Measurements from ENCODE around the gene ADAT3.
"Not testable (repeated sequence)": the region's sequence is repeated elsewhere in the genome, so short reads cannot be mapped to it uniquely, and the experiment has no call there.

Gene ADAT3

DNA sequence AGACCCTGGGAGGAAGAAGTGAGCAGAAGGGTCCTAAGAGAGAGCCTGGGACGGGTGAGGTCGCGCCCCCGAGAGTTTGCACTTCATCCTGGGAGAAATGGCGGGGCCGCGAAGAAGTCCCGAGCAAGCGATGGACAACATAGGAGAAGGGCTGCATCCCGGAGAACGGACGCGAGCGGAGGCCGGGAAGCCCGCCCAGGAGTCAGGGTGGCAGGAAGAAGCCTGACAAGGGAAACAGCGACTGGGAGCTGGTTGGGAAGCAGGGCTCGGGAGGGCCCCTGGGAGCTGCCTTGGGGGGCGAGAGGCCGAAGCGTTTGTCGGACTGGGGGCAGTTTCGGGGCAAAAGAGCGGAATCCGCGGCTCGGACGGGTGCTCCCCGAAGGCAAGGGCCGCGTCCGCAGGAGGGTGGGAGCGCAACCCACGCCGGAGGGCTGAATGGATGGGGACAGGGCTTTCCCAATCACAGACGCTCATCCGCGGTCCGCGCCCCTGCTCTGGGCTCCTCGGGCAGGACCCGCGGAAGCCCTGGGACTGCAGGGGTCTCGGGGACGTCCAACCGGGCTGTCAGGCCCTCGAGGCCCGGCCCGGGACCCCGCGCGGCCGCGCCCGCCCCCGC lies 20.4 kb upstream of the ADAT3 start:
- TF ChIP-seq, protein P1, sequence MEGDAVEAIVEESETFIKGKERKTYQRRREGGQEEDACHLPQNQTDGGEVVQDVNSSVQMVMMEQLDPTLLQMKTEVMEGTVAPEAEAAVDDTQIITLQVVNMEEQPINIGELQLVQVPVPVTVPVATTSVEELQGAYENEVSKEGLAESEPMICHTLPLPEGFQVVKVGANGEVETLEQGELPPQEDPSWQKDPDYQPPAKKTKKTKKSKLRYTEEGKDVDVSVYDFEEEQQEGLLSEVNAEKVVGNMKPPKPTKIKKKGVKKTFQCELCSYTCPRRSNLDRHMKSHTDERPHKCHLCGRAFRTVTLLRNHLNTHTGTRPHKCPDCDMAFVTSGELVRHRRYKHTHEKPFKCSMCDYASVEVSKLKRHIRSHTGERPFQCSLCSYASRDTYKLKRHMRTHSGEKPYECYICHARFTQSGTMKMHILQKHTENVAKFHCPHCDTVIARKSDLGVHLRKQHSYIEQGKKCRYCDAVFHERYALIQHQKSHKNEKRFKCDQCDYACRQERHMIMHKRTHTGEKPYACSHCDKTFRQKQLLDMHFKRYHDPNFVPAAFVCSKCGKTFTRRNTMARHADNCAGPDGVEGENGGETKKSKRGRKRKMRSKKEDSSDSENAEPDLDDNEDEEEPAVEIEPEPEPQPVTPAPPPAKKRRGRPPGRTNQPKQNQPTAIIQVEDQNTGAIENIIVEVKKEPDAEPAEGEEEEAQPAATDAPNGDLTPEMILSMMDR (IDR thresholded peaks at IDR 0.05; ENCODE audit: extremely low read depth, insufficient read depth, missing control alignments), result no peak
- peak; percentile 49 for DNase-seq (ENCODE audit: low spot score)
- in situ Hi-C loops (cut with MboI; ENCODE audit: low pct_unique_long_range_greater_than_20kb, low sequenced_read_pairs, unreplicated experiment), result no loop called here

DNA sequence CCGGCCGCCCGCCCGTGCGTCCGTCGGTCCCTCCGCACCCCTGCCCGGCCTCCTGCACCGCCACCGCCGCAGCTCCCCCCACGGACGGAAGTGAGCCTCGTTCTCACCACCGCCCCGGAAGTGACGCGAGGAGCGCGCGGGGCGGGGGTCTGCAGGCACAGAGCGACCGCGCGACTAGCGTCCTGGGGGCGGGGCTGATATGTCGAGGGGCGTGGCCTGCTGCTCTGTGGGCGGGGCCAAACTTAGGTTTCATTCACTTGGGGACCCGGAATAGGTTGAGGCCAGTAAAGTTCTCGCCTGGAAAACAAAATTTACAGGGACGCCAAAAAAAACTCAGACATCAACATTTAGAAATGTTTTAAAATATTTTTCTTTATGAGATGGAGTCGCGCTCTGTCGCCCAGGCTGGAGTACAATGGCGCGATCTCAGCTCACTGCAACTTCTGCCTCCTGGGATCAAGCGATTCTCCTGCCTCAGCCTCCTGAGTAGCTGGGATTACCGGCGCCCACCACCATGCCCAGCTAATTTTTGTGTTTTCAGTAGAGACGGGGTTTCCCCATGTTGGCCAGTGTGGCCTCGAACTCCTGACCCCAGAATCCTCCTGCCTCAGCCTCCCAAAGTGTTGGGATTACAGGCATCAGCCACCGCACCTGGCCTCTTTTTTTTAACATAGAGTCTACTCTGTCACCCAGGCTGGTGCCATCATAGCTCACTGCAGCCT lies 19.6 kb upstream of the ADAT3 start, which contains the start of gene ABHD17A:
ABHD17A (minus strand) TSS at position 99 of the 722 bp plus-strand sequence. CDS start 3,930 bp downstream, outside the sequence.
- DNase-seq (ENCODE audit: low spot score), result peak; percentile 99
- in situ Hi-C loops (cut with MboI; ENCODE audit: low pct_unique_long_range_greater_than_20kb, low sequenced_read_pairs, unreplicated experiment), result not testable (repeated sequence)

DNA sequence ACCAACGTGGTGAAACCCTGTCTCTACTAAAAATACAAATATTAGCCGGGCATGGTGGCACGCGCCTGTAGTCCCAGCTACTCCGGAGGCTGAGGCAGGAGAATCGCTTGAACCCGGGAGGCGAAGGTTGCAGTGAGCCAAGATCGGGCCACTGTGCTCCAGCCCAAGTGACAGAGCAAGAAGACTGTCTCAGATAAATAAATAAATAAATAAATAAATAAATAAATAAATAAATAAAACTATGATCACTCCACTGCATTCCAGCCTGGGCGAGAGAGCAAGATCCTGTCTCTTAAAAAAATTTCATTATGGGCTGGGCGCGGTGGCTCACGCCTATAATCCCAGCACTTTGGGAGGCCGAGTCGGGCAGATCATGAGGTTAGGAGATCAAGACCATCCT lies 18.8 kb upstream of the ADAT3 start:
- DNase-seq (ENCODE audit: low spot score); in situ Hi-C loops (cut with MboI; ENCODE audit: low pct_unique_long_range_greater_than_20kb, low sequenced_read_pairs, unreplicated experiment): not testable (repeated sequence)

DNA sequence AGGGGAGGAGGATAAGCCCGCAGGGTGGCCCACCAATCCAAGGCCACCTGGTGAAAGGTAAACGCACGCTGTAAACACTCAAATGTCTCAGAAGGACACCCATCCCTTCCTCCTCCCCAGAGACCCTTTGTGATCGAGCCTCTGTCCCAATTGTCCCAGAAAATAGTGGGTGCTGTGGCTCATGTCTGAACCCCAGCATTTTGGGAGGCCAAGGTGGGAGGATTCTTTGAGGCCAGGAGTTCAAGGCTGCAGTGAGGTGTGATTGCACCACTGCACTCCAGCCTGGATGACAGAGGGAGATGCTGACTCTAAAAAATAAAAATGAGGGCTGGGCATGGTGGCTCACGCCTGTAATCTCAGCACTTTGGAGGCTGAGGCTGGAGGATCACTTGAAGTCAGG lies 16.8 kb upstream of the ADAT3 start:
- in situ Hi-C loops (cut with MboI; ENCODE audit: low pct_unique_long_range_greater_than_20kb, low sequenced_read_pairs, unreplicated experiment), result no loop called here
- DNase-seq (ENCODE audit: low spot score), result no peak
- TF ChIP-seq, protein P1 (IDR thresholded peaks at IDR 0.05; ENCODE audit: extremely low read depth, insufficient read depth, missing control alignments), result no peak

DNA sequence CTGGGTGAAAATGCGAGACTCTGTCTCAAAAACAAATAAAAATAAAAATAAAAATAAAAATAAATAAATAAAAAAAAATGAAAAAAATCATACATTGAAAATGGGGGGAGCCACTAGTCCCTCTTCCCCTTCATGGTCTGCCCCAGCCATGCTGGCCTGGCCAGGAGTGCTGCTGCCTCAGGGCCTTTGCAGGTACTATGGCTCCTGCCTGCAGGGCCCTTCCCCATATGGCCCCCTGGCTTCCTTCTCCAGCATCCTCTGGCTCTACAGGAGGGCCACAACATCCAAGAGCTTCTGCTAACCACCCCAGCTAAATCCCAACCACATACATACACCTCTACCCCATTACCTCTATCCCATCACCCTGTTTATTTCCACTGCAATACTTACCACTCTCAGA lies 15.3 kb upstream of the ADAT3 start:
- in situ Hi-C loops (cut with MboI; ENCODE audit: low pct_unique_long_range_greater_than_20kb, low sequenced_read_pairs, unreplicated experiment), result no loop called here
- TF ChIP-seq, protein P1 (IDR thresholded peaks at IDR 0.05; ENCODE audit: extremely low read depth, insufficient read depth, missing control alignments), result no peak
- no peak for DNase-seq (ENCODE audit: low spot score)

DNA sequence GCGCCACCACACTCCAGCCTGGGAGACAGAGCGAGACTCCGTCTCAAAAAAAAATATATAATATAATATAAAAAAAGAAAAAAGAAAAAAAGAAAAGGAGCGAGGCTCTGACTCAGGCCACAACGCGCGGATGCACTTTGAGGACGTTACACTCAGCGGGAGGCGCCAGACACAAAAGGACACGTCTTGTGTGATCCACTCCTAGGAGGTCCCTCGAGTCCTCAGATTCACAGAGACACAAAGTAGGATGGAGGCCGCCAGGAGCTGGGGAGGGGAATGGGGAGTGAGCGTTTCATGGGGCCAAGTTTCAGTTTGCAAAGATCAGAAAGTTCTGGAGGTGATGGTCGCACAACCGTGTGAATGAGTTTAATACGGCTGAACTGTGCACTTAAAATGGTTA lies 11.4 kb upstream of the ADAT3 start:
- TF ChIP-seq, protein P1 (IDR thresholded peaks at IDR 0.05; ENCODE audit: extremely low read depth, insufficient read depth, missing control alignments), result no peak
- in situ Hi-C loops (cut with MboI; ENCODE audit: low pct_unique_long_range_greater_than_20kb, low sequenced_read_pairs, unreplicated experiment), result no loop called here
- no peak for DNase-seq (ENCODE audit: low spot score)

DNA sequence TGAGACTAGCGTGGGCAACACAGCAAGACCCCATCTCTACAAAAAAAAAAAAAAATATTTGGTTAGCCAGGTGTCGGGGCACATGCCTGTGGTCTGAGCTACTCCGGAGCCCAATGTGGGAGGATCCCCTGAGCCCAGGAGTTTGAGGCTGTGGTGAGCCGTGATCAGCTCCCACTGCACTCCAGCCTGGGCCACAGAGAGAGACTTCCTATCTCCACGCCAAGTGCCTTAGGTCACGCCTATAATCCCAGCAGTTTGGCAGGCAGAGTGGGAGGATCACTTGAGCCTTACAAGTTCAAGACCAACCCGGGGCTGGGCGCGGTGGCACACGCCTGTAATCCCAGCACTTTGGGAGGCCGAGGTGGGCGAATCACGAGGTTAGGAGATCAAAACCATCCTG lies 8.7 kb upstream of the ADAT3 start:
- in situ Hi-C loops (cut with MboI; ENCODE audit: low pct_unique_long_range_greater_than_20kb, low sequenced_read_pairs, unreplicated experiment), result no loop called here
- TF ChIP-seq, protein P1 (IDR thresholded peaks at IDR 0.05; ENCODE audit: extremely low read depth, insufficient read depth, missing control alignments), result no peak
- no peak for DNase-seq (ENCODE audit: low spot score)

Measured in GM13977 (cell line).